Sciatic nerve (tissue), 2 donors: Measurements from ENCODE around the gene ZBTB47. TPM values are rescaled to one million over a fixed set of nuclear protein-coding genes. Genes with fewer than 3 reads are reported as not detected.

Source experiments
- ATAC-seq: fragments of 200-7000 bp; cut with Tn5 transposase; one replicate; pipeline ENCODE4 v1.9.1; 2020; ENCODE audit warnings: mild to moderate bottlenecking, moderate library complexity
- DNase-seq: peaks from one replicate; pipeline ENCODE4 v3.0.0-alpha.2; 2020; ENCODE audit warnings: low spot score
- intact Hi-C: fragments of 100-400 bp; cut with DNase I; formaldehyde crosslinking; loops from one replicate; pipeline ENCODE4 v1.14.2; 2022
- total RNA-seq: library from RNA; stranded (reverse); fragmentation: NEBNext Ultra II Directional; extraction: Animal tissue kit (Norgen Biotek cat#: 25700); gene quantifications from one replicate; pipeline ENCODE4 v1.2.1, GENCODE V29; 2021
- donor health status: DM: no; HTN: no; CAD: no.
- donor health status: DM: no; HTN: no; CAD: no.

ZBTB47 gene
- total RNA-seq, 1 donor from 2014 or later = 48.9 TPM

- intact Hi-C loops = no loop called here
- ATAC-seq (no peak), DNase-seq (no peak)
Measured at GRCh38 chr3:42662037-42662812, 8.7 kb downstream of the ZBTB47 start.

DNA sequence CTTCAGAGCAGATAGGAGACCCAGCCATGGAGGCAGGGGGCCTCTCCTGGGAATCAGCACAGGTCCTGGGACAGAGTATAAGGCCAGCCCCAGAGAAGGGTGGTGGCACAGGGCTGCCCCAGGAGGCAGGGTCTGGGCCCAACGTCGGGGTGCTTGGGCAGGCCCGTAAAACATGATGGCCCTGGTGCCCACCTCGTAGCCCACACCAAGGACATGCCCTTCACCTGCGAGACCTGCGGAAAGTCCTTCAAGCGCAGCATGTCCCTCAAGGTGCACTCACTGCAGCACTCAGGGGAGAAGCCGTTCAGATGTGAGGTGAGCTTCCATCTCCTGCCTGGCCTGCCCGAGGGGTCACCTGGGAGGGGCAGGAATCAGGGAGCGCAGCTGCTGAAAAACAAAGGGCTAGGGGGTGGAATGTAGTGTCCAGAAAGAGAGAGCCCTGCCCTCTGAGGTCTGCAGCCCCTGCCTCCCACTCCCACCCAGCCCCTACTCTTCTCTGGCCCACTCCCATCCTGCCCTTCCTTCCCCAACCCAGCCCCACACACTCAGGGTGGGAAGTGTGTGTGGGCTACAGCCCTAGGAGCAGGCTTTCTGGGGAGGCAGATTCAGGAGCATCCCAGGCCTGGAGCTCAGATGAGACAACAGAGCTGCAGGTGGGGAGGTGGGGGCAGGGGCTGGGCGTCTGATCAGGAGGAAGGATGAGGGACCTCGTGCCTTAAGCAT lies 9.5 kb downstream of the ZBTB47 start:
- DNase-seq (no peak), ATAC-seq (no peak)
- intact Hi-C loops = no loop called here

GRCh38 chr3:42663581-42664437 lies 10.3 kb downstream of the ZBTB47 start:
- no peak for ATAC-seq
- no peak for DNase-seq
- intact Hi-C loops = no loop called here

DNA sequence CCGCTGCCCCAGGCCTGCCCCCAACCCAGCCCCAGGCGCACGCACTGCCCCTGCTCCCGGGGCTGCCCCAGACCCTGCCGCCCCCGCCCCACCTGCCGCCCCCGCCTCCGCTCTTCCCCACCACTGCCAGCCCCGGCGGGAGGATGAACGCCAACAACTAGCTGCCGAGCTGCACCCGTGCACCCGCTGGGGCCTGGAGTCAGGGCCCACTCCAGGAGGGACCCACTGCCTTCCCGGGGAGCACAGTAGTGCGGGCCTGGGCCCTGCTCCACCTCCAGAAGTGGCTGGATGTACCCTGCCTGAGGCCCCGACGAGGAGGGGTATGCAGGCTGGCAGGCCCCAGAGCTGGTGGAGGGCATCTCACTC lies 10.9 kb downstream of the ZBTB47 start:
- DNase-seq = no peak
- no peak for ATAC-seq
- intact Hi-C loops = no loop called here

GRCh38 chr3:42665050-42665878 lies 11.8 kb downstream of the ZBTB47 start:
- intact Hi-C loops = no loop called here
- ATAC-seq (no peak), DNase-seq (no peak)

DNA sequence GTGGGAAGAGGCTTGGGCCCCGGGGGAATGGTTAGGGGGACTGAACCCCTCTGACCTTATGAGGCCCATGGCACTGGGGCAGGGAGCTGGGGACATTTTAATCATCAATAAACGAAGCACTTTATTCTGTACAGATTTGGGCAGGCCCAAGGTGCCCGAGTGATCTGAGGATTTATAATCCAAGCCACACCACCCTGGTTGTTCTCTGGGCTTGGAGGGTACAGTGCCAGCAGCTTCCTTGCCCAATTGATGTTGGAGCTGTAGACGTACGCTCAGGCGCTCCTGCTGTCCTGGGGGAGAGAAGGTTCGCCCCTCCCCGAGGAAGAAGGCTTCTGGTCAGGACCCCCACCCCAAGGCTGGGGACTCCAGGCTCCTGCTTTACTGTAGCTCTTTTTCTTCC lies 12.5 kb downstream of the ZBTB47 start:
- ATAC-seq (no peak), DNase-seq (no peak)
- intact Hi-C loops = no loop called here

GRCh38 chr3:42666577-42666998 lies 13.1 kb downstream of the ZBTB47 start:
- peak; percentile 45 for DNase-seq
- peak; percentile 15 for ATAC-seq
- intact Hi-C loops = no loop called here

- ATAC-seq (no peak), DNase-seq (peak; percentile 54)
- intact Hi-C loops = no loop called here
Measured at GRCh38 chr3:42667096-42667522, 13.6 kb downstream of the ZBTB47 start.

GRCh38 chr3:42667523-42668412 lies 14.3 kb downstream of the ZBTB47 start:
- intact Hi-C loops = no loop called here
- DNase-seq (peak; percentile 58), ATAC-seq (no peak)

DNA sequence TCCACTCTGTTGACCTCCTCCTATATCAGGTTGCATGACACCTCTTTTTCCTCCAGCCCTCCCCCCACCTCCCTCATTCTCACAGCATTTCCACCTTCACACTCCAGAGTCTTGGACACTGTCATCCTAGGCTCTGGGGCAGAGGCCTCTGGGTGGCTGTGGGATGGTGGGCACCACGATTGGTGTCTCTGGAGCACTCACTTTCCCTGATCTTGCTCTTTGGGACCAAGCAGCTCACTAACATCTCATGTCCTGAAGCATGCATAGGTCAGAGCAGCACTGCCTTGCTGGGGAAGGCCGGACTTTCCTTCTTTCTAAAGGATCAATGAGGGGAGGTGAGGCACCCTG lies 14.9 kb downstream of the ZBTB47 start:
- intact Hi-C loops = no loop called here
- no peak for ATAC-seq
- no peak for DNase-seq

DNA sequence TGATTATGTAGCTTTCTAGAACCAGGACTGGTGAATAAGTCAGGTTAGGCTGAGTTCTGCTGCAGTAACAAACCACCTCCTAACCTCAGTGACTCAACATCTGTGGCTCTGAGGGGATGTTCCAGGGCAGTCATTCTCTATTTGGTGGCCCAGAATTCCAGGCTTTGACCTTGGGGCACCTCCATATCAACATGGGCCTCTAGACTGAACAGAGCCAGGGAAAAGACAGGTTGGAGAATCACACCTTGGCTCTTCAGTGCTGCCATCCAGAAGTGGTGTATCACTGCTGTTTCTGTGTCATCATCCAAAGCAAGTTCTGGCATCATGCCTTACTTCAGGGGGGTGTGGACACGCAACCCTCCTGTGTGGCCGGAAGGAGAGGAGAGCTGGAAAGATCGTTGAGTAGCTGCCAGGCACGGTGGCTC lies 15.3 kb downstream of the ZBTB47 start:
- no peak for ATAC-seq
- intact Hi-C loops = no loop called here
- DNase-seq = peak; percentile 40

DNA sequence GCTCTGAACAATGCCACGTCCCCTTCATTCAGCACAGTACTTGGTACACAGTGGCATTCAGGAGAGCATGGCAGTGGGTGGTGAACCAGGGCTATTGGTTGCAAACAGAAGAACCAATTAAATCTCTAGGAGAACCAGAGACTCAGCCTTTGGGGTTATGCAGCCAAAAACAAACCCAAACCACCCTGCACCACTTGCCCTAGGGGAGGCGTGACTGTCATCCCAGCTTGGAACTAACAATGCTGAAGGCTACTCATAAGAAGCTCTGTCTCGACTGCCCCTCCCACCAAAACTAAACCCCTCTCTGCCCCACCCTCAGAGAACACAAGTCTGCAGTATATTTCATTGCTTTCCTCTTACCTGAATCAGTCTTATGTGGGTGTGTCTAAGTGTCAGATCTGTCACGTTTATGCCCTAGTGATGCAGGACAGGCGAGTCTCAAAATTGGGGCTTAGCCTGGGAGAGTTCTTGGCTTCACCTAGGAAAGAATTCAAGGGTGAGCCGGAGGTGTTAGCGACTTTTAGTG lies 16.6 kb downstream of the ZBTB47 start:
- intact Hi-C loops = no loop called here
- ATAC-seq (no peak), DNase-seq (no peak)

GRCh38 chr3:42670670-42671069 lies 17.2 kb downstream of the ZBTB47 start:
- DNase-seq (no peak), ATAC-seq (no peak)
- intact Hi-C loops = no loop called here

GRCh38 chr3:42672515-42672914 lies 19.0 kb downstream of the ZBTB47 start:
- intact Hi-C loops = no loop called here
- DNase-seq = no peak
- ATAC-seq = no peak

DNA sequence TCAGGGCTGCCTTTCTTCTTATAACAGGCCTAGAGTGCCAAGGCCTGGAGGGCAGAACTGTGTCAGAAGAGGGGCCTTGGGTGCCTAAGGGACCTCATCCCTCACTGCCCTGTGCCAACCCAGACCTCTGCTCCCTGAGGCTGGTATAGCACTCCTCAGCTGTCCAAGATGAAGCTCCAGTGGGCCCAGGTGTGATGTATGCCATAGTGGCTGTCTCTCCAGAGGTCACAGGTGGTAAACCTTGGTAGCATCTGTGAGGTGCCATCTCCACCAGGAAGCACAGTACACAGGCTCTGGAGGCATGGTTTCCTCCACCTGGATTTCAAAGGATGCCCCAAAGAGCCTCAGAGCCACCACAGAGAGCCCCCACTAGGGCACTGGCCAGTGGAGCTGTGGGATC lies 19.6 kb downstream of the ZBTB47 start:
- DNase-seq (no peak), ATAC-seq (peak; percentile 22)
- intact Hi-C loops = no loop called here

DNA sequence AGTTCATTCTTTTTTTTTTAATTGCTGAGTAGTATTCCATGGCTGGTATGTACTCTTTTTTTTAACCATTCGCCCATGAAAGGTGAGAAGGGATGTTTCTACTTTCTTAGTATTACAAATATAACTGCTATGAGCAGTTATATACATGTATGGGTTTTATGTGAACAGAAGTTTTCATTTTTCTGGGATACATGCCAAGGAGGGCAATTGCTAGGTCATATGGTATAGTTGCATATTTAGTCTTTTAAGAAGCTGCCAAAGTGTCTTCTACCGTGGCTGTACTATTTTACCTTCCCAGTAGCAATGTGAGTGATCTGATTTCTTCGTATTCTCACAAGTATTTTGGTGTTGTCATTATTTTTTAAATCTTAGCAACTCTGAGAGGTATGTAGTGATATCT lies 20.6 kb downstream of the ZBTB47 start:
- no peak for ATAC-seq
- intact Hi-C loops = no loop called here
- DNase-seq = no peak

DNA sequence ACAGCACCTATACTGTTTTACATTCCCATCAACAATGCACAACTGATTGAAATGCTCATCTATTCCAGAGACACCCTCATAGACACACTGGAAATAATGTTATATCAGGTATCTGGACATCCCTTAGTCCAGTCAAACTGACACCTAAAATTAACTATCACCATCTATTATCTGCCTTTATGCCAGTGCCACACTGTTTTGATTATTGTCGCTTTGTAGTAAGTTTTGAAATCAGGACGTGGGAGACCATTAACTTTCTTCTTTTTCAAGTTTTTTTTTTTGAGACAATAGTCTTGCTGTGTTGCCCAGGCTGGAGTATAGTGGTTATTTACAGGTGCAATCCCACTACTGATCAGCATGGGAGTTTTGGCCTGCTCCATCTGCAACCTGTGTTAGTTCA lies 22.4 kb downstream of the ZBTB47 start:
- intact Hi-C loops = no loop called here
- DNase-seq = no peak

GRCh38 chr3:42678447-42678846 lies 24.9 kb downstream of the ZBTB47 start:
- DNase-seq (peak; percentile 34), ATAC-seq (no peak)
- intact Hi-C loops = no loop called here

More for the DNA sequence above, 22.4 kb downstream of the ZBTB47 start:
- no peak for ATAC-seq
